Mucosa of stomach (tissue), 1 donor: ENCODE results near the gene EMX1.

Source experiments
- H3K27me3 ChIP-seq: one replicate; pipeline ENCODE4 v1.7.0; 2013; ENCODE audit warnings: mild to moderate bottlenecking, low read length; ENCODE audit not compliant: control insufficient read depth, insufficient read depth
- H3K36me3 ChIP-seq: one replicate; pipeline ENCODE4 v1.7.0; 2013; ENCODE audit warnings: low read length; ENCODE audit not compliant: control insufficient read depth, insufficient read depth
- H3K4me1 ChIP-seq: one replicate; pipeline ENCODE4 v1.7.0; 2013; ENCODE audit warnings: mild to moderate bottlenecking, low read length; ENCODE audit not compliant: control insufficient read depth, insufficient read depth
- H3K4me3 ChIP-seq: one replicate; pipeline ENCODE4 v1.7.0; 2013; ENCODE audit warnings: low read length
- H3K9ac ChIP-seq: one replicate; pipeline ENCODE4 v1.7.0; 2013; ENCODE audit warnings: mild to moderate bottlenecking, low read length, moderate library complexity
- H3K9me3 ChIP-seq: one replicate; pipeline ENCODE4 v1.7.0; 2013; ENCODE audit warnings: mild to moderate bottlenecking, low read length, moderate library complexity; ENCODE audit not compliant: control insufficient read depth
- donor health status: Pancreatic carcinoma.

Gene EMX1

DNA sequence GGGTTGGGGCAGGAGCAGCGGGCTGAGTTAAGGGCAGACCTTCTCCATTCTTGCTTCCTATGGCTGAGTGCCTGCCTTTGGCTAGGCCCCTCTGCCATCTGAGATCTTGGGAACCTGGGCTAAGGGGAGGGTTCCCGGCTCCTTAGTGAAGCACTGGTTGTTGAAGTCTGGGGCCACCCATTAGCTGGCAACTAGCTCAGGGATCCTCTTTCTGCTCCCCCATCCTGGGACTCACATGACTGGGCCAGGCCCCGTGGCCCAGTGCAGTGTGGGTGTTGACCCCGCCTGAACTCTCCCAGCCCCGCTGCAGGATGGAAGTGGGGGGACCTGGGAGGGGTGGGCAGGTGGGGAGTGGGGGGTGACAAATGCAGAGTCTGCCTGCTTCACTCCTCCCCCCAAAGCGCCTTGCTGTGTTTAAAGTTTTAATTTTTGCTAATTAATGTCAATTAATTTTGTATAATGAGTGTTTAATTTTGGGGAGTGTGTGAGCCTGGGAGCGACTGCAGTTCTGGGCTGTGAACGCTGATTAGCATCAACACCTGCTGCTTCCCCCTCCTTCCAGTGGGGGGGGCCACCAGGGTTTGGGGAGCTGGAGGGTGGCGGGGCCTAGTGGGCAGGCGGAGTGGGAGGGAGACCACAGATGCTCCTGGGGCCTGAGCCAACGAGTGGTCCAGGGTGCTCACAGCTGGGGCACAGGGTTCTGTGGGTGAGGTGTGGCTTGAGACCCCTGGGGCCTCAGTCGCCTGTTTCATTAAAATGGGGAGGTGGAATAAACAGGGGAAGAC, 55.2 kb downstream of the EMX1 start:
- no peaks in the 10 kb centered on the region for H3K36me3 ChIP-seq

DNA sequence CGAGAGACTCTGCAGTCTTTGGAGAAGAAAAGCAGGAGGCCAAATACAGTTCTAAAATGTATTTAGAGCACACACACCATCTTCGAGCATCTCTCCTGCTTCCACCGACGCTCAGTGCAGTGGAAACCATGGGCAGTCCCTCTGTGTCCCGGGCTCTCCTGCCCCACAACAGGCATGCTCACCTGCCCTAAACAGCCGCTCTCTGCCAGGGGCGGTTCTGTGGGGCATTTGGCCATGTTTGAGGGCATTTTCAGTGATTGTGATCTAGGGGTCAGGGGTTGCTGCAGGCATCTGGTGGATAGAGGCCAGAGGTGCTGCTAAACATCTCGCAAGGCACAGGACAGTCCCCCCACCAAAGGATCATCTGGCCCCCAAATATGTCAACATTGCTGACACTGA, 55.8 kb downstream of the EMX1 start:
- Histone ChIP-seq H3K27me3 (no peaks in the 10 kb centered on the region), H3K4me1 (no peaks in the 10 kb centered on the region), H3K4me3 (no peak overlapping the region), H3K9ac (no peak overlapping the region), H3K9me3 (no peaks in the 10 kb centered on the region), H3K36me3 (no peaks in the 10 kb centered on the region)

More for the DNA sequence above, 55.2 kb downstream of the EMX1 start:
- Histone ChIP-seq H3K9ac (no peak overlapping the region), H3K4me3 (no peak overlapping the region), H3K9me3 (no peaks in the 10 kb centered on the region), H3K4me1 (no peaks in the 10 kb centered on the region), H3K27me3 (no peaks in the 10 kb centered on the region)

DNA sequence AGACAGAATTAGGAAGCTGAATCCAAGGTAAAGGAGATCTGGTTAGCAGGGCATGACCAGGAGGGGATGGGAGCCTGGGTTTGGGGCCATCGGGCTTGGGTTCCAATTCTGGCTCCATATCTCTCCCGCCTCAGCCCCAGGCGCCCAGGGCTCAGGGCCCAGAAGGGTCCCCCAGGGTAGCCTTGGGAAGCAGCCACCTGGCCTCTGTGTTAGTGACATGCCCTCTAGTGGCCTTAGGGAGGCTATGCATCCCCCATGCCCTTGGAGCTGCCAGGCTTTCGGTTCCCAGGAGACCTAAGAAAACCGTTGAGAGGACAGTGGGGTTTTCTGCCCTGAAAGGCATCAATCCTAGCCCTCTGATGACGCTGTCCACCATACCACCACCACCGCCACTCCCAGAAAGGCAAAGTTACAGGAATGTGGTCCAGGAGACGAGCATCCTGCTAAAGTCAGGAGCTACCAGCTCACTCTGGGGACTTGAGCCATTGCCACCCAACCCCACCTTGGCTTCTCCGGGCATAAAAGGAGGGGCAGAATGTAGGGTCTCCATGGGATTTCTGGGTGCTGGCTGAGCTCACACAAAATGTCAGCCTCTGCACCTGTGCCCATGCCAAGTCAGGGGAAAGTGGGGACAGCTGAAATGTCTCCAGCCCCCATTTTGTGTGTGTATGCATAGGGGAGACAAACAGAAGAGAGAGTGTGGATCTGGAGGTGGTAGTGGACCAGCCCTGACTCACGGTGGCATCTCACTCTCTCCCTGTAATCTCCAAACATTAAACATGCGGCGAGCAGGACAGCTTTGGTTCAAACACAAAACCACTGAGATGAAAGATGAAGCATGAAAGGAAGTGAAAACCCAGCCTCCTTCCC, 56.5 kb downstream of the EMX1 start:
- Histone ChIP-seq H3K4me1 (no peaks in the 10 kb centered on the region), H3K9me3 (no peaks in the 10 kb centered on the region), H3K27me3 (no peaks in the 10 kb centered on the region), H3K4me3 (no peak overlapping the region), H3K9ac (no peak overlapping the region), H3K36me3 (no peaks in the 10 kb centered on the region)

DNA sequence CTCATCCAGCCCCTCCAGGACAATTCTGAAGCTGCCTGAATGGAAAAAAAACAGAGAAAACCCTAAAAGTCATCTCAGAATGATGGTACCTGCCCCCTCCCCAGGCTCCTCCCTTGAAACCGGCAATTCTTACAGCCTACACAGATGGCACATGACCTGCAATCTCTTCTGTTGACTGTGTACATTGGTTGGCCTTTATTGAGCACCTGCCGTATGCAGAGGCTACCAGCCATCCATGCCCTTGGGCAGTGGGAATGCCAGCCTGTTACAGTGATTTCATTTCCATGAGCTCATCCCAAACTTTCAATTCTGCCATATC, 57.1 kb downstream of the EMX1 start:
- H3K27me3 ChIP-seq = no peaks in the 10 kb centered on the region

DNA sequence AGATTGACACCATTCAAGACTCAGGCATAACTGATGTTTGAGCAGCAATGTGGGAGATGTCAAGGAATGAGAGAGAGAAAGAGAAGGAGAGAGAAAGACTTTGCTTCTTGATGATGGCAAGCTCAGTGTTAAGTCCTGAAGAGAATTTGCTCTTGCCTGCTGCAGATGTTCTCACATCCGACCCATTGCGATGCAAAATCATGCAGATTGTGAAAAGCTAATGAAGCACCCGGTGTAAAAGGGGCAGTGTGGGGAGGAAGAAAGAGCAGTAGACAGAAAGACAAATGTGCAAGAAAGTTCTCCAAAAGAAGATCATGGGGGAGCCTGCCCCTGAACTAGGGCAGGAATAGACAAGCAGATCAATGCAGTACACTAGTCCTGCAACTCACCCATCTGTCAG, 57.7 kb downstream of the EMX1 start:
- no peaks in the 10 kb centered on the region for H3K27me3 ChIP-seq
- H3K36me3 ChIP-seq = no peaks in the 10 kb centered on the region
- no peaks in the 10 kb centered on the region for H3K4me1 ChIP-seq
- no peak overlapping the region for H3K4me3 ChIP-seq
- H3K9ac ChIP-seq = no peak overlapping the region
- no peaks in the 10 kb centered on the region for H3K9me3 ChIP-seq

More for the DNA sequence above, 57.1 kb downstream of the EMX1 start:
- no peaks in the 10 kb centered on the region for H3K9me3 ChIP-seq
- H3K9ac ChIP-seq = no peak overlapping the region
- no peaks in the 10 kb centered on the region for H3K36me3 ChIP-seq
- H3K4me1 ChIP-seq = no peaks in the 10 kb centered on the region
- H3K4me3 ChIP-seq = no peak overlapping the region

DNA sequence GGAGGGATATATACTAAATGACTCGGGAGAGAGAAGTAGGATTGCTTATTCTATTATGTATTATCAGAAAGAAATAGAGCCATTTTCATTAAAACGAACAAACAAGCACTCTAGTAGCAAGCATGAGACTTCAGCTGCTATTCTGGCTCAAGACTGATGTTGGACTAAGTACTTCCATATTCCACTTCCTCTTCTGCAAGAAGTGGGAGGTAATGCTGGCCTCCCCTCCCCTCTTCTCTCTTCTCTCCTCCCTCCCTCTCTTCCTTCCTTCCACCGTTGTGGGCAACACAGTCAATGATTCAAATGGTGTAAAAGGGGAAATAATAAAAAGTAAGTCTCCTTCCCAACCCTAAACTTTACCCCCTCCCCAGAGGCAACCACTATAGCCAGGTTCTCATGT, 62.6 kb downstream of the EMX1 start:
- Histone ChIP-seq H3K9ac (no peak overlapping the region), H3K4me3 (no peak overlapping the region), H3K4me1 (peaks cover 11% of the 10 kb centered on the region), H3K9me3 (no peaks in the 10 kb centered on the region), H3K27me3 (no peaks in the 10 kb centered on the region), H3K36me3 (no peaks in the 10 kb centered on the region)

DNA sequence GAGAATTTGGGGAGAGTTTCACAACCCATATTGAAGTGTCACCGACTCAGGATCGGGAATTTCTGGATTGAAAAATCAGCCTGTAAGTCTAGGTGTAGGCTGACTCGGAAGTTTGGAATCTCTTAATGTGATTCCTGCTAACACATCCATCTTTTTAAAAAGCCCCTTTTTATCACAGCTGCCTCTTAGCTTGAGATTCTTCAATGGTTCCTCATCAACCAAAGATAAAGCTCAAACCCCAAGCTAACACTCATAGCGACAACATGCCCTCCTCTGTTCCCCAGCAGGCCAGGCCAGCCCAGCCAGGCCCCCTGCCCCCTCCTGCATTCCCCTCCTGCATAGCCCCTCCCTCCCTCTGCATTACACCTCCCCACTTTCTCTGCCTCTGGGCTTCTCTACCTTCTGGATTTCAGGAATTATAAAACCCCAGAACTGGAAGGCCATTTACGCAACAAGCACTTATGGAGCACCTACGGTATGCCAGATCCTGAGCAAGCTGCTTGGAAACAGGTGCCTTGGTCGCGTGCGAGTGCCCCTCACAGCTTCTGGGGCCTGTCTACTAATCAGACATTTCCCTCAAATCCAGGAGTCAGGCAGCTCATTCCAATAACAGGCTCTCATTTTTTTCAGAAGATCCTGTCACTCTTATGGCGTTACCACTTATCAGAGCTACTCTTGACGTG, 63.4 kb downstream of the EMX1 start:
- Histone ChIP-seq H3K4me1 (peaks cover 11% of the 10 kb centered on the region), H3K27me3 (no peaks in the 10 kb centered on the region), H3K4me3 (no peak overlapping the region), H3K9me3 (no peaks in the 10 kb centered on the region), H3K9ac (no peak overlapping the region), H3K36me3 (no peaks in the 10 kb centered on the region)

DNA sequence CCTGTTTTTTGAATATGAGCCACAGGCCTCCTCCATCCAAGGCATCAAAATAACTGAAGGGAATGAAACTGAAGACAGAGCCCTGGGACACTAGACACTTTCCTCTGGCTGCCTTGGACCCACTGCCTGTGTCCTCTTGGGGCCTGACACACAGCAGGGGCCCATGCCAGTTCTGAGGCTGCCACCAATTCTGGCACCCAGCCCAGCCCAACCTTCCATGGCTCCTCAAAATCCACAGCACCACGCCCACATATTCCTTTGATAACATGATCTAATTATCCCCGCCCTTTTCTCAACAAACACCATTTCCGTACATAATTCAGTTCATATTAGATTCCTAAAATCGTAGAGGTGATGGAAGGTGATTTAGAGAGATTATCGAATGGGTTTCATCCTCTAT, 64.2 kb downstream of the EMX1 start:
- no peak overlapping the region for H3K4me3 ChIP-seq
- peaks cover 17% of the 10 kb centered on the region for H3K4me1 ChIP-seq
- H3K36me3 ChIP-seq = no peaks in the 10 kb centered on the region

DNA sequence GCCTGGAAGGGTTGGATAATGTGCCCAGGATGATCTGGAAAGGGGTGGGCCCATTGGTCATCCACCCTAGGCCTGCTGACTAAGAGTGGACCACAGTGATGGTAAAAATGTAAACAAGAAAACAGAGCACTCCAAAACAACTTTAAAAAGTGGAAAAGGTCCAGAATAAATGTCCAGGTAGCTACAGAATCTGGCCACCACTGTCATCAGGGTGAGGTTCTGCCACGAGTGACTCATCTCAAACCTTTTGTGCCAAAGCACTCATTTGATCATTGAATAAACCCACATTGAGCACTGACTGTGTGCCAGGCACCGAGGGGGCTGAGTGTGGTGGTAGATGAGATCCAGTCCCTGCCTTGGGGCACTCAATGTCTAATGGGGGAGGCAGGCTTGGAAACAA, 64.9 kb downstream of the EMX1 start:
- no peaks in the 10 kb centered on the region for H3K9me3 ChIP-seq
- H3K9ac ChIP-seq = no peak overlapping the region
- H3K4me3 ChIP-seq = no peak overlapping the region
- H3K36me3 ChIP-seq = no peaks in the 10 kb centered on the region
- H3K4me1 ChIP-seq = peaks cover 17% of the 10 kb centered on the region
- no peaks in the 10 kb centered on the region for H3K27me3 ChIP-seq

More for the DNA sequence above, 64.2 kb downstream of the EMX1 start:
- H3K9me3 ChIP-seq = no peaks in the 10 kb centered on the region
- H3K9ac ChIP-seq = no peak overlapping the region
- no peaks in the 10 kb centered on the region for H3K27me3 ChIP-seq

DNA sequence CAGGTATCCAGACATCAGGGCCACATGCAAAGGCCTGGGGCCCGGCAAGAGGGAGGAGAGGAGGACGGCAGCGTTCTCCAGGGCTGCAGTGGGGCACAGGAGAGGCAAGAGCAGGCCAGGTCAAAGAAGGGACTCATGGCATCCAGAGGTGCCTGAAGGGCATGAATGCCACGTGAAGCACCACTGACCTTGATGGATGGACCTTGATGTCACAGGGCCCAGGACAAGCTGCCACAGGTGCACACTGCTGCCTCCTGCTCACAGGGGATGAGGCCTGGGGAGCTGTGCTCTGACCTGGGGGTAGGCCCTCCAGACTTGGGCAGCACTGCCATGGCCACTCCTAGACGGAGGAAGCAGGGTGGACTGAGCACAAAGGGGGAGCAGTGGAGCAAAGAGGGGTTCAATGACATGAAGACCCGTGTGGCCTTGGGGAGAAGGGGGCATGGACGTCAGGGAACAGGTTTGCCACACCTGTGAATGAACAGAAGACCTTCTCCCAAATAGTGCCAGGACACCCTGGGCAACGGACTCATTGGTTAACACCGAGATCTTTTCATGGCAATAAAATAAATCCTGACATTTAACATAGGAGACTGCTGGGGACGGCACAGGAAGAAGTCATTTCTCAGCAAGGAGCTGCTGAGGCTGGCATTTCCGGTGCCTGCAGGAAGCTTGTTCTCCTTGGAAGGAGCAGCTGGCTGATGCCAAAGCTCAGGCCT, 65.6 kb downstream of the EMX1 start:
- Histone ChIP-seq H3K9ac (no peak overlapping the region), H3K9me3 (no peaks in the 10 kb centered on the region), H3K4me3 (no peak overlapping the region), H3K27me3 (no peaks in the 10 kb centered on the region), H3K4me1 (peaks cover 17% of the 10 kb centered on the region), H3K36me3 (no peaks in the 10 kb centered on the region)

DNA sequence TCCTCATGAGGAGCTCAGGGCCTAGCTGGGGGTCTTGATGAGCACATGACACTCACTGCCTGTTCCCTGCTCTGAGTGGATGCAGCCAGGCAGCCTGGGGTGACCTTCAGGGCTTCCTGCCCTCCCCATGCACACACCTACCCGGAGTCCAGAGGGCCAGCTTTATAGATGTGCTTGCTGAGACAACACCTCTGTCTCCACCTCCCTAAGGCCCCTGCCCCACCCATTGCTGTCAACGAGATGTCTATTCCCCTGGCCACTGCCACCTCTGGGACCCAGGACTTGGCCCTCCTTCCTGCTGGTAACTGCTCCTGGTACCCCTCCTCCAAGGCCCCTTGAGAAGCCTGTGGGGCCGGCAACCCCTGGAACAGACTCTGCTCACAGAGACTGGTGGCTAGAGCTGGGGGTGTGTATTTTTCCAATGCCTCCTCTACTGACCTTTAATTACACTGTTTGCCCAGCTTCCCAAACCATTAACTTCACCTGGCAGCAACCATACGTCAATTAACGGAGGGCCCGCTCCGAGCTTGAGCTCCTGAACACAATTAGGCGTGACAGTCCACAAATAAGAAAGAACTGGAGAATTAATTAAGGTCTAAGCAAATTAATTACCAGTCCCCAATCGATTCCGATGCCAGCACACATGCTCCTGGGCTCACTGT, 66.3 kb downstream of the EMX1 start:
- Histone ChIP-seq H3K4me1 (peaks cover 17% of the 10 kb centered on the region), H3K36me3 (no peaks in the 10 kb centered on the region), H3K27me3 (no peaks in the 10 kb centered on the region), H3K9ac (no peak overlapping the region), H3K9me3 (no peaks in the 10 kb centered on the region), H3K4me3 (no peak overlapping the region)
